Endothelial cell (in vitro differentiated cells): ENCODE results near the gene ATP6V1F. TPM values are rescaled to one million over a fixed set of nuclear protein-coding genes. Genes with fewer than 3 reads are reported as not detected.

ENCODE experiments used
- DNase-seq: peaks from one replicate; pipeline ENCODE4 v3.0.0; 2021; ENCODE audit warnings: low spot score
- H3K27ac Mint-ChIP-seq: one replicate; pipeline ENCODE4 v1.8.0; 2021; ENCODE audit warnings: mixed read lengths, inconsistent platforms; ENCODE audit not compliant: unreplicated experiment
- H3K27me3 Mint-ChIP-seq: one replicate; pipeline ENCODE4 v1.8.0; 2021; ENCODE audit warnings: mild to moderate bottlenecking, moderate library complexity, mixed read lengths, inconsistent platforms; ENCODE audit not compliant: unreplicated experiment
- H3K36me3 Mint-ChIP-seq: one replicate; pipeline ENCODE4 v1.8.0; 2021; ENCODE audit warnings: mild to moderate bottlenecking, low read depth, mixed read lengths, inconsistent platforms; ENCODE audit not compliant: unreplicated experiment
- H3K4me1 Mint-ChIP-seq: one replicate; pipeline ENCODE4 v1.8.0; 2021; ENCODE audit warnings: mild to moderate bottlenecking, mixed read lengths, inconsistent platforms; ENCODE audit not compliant: unreplicated experiment
- H3K4me3 Mint-ChIP-seq: one replicate; pipeline ENCODE4 v1.8.0; 2021; ENCODE audit warnings: mild to moderate bottlenecking, mixed read lengths, inconsistent platforms; ENCODE audit not compliant: unreplicated experiment
- H3K9me3 Mint-ChIP-seq: one replicate; pipeline ENCODE4 v1.8.0; 2021; ENCODE audit warnings: mixed read lengths, inconsistent platforms; ENCODE audit not compliant: unreplicated experiment
- total RNA-seq: library from RNA; stranded (reverse); fragmentation: NEBNext Ultra II Directional; extraction: Animal tissue kit (Norgen Biotek cat#: 25700); gene quantifications from one replicate; pipeline ENCODE4 v1.2.1, GENCODE V29; 2021; ENCODE audit not compliant: unreplicated experiment
- TF ChIP-seq, protein P1 (sequence below): fragments of 200-600 bp; sonication (generic); IDR thresholded peaks from one replicate; pipeline ENCODE4 v1.5.0; 2021; ENCODE audit warnings: antibody characterized with exemption; ENCODE audit not compliant: unreplicated experiment

The ATP6V1F gene
- total RNA-seq, 1 donor from 2014 or later: 132 TPM

DNA sequence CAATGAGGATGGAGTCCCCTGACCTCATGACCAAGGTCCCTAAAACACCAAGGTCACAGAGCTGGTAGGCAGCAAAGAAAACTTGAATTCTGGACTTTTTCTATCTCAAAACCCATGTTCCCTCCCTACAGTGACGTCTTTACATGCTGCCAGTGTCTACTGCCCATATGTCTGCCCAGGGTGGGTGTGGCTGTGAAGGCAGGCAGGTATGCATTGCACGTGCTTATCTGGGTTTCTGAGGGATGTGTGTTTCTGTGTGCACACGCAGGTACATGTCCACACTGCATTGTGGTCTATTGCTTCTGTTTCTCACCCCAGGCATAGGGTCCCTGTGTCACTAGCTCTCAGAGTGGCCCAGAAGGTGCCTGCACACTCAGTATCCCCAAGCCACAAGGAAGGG lies 13.5 kb downstream of the ATP6V1F start:
- Mint-ChIP-seq H3K36me3 (no peaks in the 10 kb centered on the region), H3K27me3 (peaks cover 12% of the 10 kb centered on the region), H3K27ac (no peak overlapping the region), H3K9me3 (no peaks in the 10 kb centered on the region), H3K4me3 (no peak overlapping the region), H3K4me1 (no peaks in the 10 kb centered on the region)
- TF ChIP-seq, protein P1, sequence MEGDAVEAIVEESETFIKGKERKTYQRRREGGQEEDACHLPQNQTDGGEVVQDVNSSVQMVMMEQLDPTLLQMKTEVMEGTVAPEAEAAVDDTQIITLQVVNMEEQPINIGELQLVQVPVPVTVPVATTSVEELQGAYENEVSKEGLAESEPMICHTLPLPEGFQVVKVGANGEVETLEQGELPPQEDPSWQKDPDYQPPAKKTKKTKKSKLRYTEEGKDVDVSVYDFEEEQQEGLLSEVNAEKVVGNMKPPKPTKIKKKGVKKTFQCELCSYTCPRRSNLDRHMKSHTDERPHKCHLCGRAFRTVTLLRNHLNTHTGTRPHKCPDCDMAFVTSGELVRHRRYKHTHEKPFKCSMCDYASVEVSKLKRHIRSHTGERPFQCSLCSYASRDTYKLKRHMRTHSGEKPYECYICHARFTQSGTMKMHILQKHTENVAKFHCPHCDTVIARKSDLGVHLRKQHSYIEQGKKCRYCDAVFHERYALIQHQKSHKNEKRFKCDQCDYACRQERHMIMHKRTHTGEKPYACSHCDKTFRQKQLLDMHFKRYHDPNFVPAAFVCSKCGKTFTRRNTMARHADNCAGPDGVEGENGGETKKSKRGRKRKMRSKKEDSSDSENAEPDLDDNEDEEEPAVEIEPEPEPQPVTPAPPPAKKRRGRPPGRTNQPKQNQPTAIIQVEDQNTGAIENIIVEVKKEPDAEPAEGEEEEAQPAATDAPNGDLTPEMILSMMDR: no peak
- no peak for DNase-seq

DNA sequence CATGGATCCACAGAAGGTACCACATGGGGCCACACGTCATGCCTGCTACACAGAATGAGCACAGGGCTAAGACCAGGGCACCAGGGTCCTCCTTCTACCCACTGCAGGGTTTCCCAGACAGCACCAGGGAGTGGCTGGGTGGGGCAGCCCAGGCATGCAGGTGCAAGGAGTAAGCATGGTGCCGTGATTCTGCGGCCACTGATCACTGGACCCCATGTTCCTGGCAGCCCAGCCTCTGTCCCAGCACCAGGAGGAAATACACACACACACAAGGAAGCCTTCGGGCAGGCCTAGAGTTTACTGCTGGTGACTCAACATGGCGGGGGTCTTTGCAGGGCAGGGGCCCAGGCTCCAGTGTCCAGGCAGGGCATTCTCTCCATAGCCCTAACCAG lies 13.9 kb downstream of the ATP6V1F start:
- no peak overlapping the region for H3K4me3 Mint-ChIP-seq
- H3K9me3 Mint-ChIP-seq: no peaks in the 10 kb centered on the region
- TF ChIP-seq, protein P1: no peak
- H3K4me1 Mint-ChIP-seq: no peaks in the 10 kb centered on the region
- H3K27me3 Mint-ChIP-seq: peaks cover 8% of the 10 kb centered on the region
- no peak overlapping the region for H3K27ac Mint-ChIP-seq
- no peak for DNase-seq
- H3K36me3 Mint-ChIP-seq: no peaks in the 10 kb centered on the region

DNA sequence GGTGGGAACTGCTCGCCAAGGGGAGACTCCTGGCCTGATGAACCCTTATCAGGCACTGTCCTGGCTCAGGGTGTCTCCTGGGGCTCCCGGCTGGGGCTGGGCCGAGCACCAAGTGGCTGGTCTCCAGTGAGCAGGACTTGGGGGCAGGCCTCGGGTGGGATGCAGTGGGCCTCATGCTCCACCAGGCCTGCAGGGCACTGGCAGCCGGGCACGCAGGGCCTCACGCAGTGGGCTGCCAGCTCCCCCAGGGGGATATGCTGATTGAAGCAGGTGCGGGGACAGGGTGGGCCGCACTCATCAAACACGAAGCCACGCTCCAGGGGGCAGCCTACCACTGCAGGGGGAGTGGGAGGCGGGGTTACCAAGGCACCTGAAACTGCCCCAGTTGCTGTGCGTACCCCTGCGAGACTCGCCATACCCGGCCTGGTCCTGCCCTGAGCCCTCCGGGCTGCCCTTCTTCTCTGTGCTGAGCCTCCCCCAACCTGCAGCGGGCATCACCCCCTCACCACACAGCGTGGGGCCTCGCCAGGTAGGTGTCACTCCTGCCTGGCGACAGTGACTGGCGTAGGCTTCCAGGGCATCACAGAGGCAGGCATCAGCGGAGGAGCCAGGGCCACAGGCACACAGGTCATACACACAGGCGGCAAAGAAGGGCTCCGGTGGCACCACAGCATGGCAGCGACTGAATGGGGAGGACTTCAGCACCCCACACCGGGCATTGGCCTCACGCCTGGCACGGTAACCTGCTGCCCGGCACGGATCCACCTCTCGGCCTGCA lies 14.5 kb downstream of the ATP6V1F start:
- Mint-ChIP-seq H3K27ac (no peak overlapping the region), H3K4me1 (no peaks in the 10 kb centered on the region), H3K36me3 (no peaks in the 10 kb centered on the region), H3K9me3 (no peaks in the 10 kb centered on the region), H3K27me3 (peaks cover 5% of the 10 kb centered on the region), H3K4me3 (no peak overlapping the region)
- no peak for DNase-seq
- TF ChIP-seq, protein P1: no peak

DNA sequence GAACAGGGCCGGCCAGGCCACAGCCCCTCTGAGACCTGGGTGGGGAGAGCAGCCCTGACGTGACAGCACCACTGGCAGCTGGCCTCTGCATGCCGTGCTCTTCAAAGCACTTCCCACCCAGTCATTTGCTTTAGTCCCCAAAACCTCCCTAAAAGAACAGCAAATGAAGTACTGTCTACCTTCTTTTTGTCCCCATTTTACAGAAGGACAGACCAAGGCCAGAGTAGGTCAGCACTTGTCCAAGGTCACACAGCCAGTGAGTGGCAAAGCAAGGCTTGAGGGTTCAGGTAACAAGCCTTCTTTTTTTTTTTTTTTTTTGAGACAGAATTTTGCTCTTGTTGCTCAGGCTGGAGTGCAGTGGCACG lies 15.1 kb downstream of the ATP6V1F start:
- Mint-ChIP-seq H3K27ac (no peak overlapping the region), H3K9me3 (no peaks in the 10 kb centered on the region), H3K4me3 (no peak overlapping the region), H3K36me3 (no peaks in the 10 kb centered on the region), H3K27me3 (peaks cover 7% of the 10 kb centered on the region), H3K4me1 (no peaks in the 10 kb centered on the region)
- no peak for DNase-seq
- TF ChIP-seq, protein P1: no peak

DNA sequence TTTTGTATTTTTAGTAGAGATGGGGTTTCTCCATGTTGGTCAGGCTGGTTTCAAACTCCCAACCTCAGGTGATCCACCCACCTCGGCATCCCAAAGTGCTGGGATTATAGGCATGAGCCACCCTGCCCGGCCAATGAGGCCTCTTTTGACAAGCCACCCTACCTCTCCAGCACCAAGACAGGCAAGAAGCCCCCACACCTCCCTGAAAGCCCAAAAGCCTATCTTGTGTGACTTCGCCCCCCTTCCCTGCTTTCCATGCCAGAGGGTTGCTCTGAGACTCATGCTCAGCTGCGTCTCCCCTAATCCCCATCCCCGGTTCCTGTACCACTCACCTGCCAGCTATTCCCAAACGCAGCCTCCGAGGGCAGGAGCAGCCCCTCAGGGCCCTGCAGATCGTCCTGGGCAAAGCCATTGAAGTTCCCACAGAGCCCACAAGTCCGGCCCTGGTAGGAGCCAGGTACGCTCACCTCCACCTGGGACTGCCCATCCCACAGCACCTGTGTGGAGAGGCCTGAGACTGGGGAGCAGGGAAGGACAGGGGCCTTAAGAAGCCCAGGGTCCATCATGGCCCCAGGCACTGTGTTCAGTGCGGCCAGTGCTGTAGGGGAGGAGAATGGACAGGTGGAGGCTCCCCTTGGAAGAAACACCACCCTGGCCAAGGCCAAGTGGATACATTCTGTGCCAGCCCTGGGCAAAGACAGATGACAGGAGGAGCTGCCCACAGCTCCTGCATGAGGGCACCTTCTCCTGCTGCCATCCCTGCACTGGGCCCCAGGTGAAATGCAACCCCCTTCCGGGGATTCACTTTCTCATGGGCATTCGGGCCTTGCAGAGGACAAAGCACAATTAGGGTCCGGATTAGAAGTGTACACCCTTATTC lies 15.8 kb downstream of the ATP6V1F start:
- Mint-ChIP-seq H3K4me1 (no peaks in the 10 kb centered on the region), H3K9me3 (no peaks in the 10 kb centered on the region), H3K27me3 (peaks cover 7% of the 10 kb centered on the region), H3K4me3 (no peak overlapping the region), H3K36me3 (no peaks in the 10 kb centered on the region), H3K27ac (no peak overlapping the region)
- TF ChIP-seq, protein P1: no peak
- no peak for DNase-seq
